Muscle layer of duodenum (tissue), 2 donors: ENCODE data around the gene ETS1.

Experiments
- H3K27ac ChIP-seq: one replicate; pipeline ENCODE4 v1.7.0; 2013; ENCODE audit warnings: mild to moderate bottlenecking, low read length
- H3K27me3 ChIP-seq: one replicate; pipeline ENCODE4 v1.7.0; 2013; ENCODE audit warnings: low read depth, mild to moderate bottlenecking, control low read depth, low read length
- H3K36me3 ChIP-seq, 2 donors: one replicate each; pipeline ENCODE4 v1.7.0; 2013; ENCODE audit warnings: low read length in 2 of 2, control low read depth in 1 of 2, mild to moderate bottlenecking in 1 of 2; ENCODE audit not compliant: insufficient read depth in 2 of 2, control insufficient read depth in 1 of 2
- H3K4me1 ChIP-seq, 2 donors: one replicate each; pipeline ENCODE4 v1.7.0; 2013; ENCODE audit warnings: low read length in 2 of 2, mild to moderate bottlenecking in 2 of 2, control low read depth in 1 of 2, moderate library complexity in 1 of 2; ENCODE audit not compliant: insufficient read depth in 2 of 2, control insufficient read depth in 1 of 2
- H3K4me3 ChIP-seq, 2 donors: one replicate each; pipeline ENCODE4 v1.7.0; 2013; ENCODE audit warnings: low read length in 2 of 2, low read depth in 1 of 2, mild to moderate bottlenecking in 1 of 2
- H3K9me3 ChIP-seq, 2 donors: one replicate each; pipeline ENCODE4 v1.7.0; 2013; ENCODE audit warnings: low read length in 2 of 2, control low read depth in 1 of 2, mild to moderate bottlenecking in 1 of 2; ENCODE audit not compliant: control insufficient read depth in 1 of 2
- donor health status: healthy.

Gene ETS1

GRCh38 chr11:128494418-128495332, 92.7 kb downstream of the ETS1 start:
- peaks cover 10 to 48% of the 10 kb centered on the region in 2 donors for H3K4me1 ChIP-seq
- H3K27ac ChIP-seq: no peak overlapping the region

DNA sequence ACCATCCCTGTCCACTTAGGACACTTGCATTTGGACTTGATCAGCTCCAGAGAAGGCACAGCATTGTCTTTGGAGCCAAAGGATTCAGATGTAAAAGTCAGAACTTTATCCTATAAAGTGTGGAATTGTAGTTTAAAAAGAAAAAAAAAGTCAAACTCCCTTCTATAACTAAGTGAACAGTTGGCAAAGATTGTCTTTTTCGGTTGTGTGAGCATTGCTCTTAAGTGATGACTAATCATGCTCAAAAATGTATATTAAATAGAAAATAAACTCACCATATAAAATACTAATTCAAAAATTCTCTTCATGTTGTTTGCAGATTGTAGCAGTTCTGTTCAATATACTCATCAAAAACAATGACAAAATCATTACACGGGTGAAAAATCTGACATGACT, 93.8 kb downstream of the ETS1 start:
- H3K27ac ChIP-seq: no peak overlapping the region
- no peak overlapping the region for H3K4me3 ChIP-seq
- peaks cover 16 to 26% of the 10 kb centered on the region in 2 donors for H3K36me3 ChIP-seq
- peaks cover 10 to 42% of the 10 kb centered on the region in 2 donors for H3K4me1 ChIP-seq
- no peaks in the 10 kb centered on the region for H3K27me3 ChIP-seq
- no peaks in the 10 kb centered on the region for H3K9me3 ChIP-seq

More at GRCh38 chr11:128494418-128495332, 92.7 kb downstream of the ETS1 start:
- Histone ChIP-seq H3K36me3 (peaks cover 6 to 18% of the 10 kb centered on the region in 2 donors), H3K4me3 (no peak overlapping the region), H3K27me3 (no peaks in the 10 kb centered on the region), H3K9me3 (no peaks in the 10 kb centered on the region)

- no peak overlapping the region for H3K4me3 ChIP-seq
- no peaks in the 10 kb centered on the region for H3K9me3 ChIP-seq
- no peaks in the 10 kb centered on the region for H3K27me3 ChIP-seq
- H3K36me3 ChIP-seq: peaks cover 16 to 29% of the 10 kb centered on the region in 2 donors
- H3K27ac ChIP-seq: no peak overlapping the region
- H3K4me1 ChIP-seq: peaks cover 10 to 42% of the 10 kb centered on the region in 2 donors
Measured at GRCh38 chr11:128492903-128493569, 94.3 kb downstream of the ETS1 start.

DNA sequence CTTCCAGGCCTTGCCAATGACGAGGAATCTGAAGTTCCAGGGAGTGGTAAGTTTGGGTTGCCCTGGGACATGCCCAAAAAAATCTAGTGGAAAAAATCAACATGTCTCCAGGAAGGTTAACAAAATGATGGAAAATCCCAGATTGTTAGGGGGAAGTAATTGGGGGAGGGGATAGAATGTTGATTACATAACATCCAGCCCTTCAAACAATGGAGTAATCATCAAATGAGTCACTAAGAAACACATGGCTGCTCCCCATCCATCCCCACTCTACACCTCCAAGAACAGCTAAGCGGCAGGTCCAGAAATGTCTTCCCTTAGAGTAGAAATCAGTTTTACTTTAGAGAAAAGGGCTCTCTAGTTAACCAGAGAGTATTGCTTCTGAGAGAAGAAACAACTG, 94.9 kb downstream of the ETS1 start:
- H3K4me3 ChIP-seq: no peak overlapping the region
- no peak overlapping the region for H3K27ac ChIP-seq
- no peaks in the 10 kb centered on the region for H3K9me3 ChIP-seq
- H3K36me3 ChIP-seq: peaks cover 16 to 27% of the 10 kb centered on the region in 2 donors
- no peaks in the 10 kb centered on the region for H3K27me3 ChIP-seq
- peaks cover 6 to 37% of the 10 kb centered on the region in 2 donors for H3K4me1 ChIP-seq

DNA sequence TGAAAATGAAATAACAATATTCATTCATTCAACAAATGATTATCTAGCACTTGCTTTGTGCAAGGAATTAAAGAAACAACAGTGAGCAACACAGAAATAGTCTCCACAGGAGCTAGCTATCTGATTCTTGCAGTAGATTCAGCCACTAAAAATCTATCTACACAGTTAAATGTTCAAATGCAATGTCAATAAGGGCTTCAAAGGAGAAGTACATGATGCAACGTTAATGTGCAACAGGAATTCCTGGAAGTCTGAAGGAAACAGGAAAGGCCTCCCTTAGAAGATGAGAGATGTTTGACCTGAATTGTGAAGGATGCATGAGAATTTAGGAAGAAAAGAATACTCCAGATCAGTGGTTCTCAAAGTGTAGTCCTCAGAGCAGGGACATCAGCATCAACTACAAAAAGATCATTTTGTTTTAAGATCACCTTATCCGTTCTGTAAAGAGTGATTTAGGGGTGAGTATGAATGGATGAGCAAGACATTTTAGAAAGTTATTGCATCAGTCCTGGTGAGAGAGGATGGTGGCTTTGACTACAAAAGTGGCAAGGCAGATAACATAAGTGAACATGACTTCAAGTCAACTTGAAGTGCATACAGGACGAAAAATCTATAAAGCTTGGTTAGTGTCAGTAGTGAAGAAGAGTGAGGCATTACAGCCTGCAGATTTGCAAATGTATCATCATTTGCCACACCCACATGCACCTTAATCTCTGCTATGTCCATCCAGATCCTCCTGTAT, 96.0 kb downstream of the ETS1 start:
- Histone ChIP-seq H3K36me3 (peaks cover 21 to 22% of the 10 kb centered on the region in 2 donors), H3K27ac (no peak overlapping the region), H3K4me3 (no peak overlapping the region), H3K9me3 (no peaks in the 10 kb centered on the region), H3K27me3 (no peaks in the 10 kb centered on the region), H3K4me1 (peaks cover 0 to 26% of the 10 kb centered on the region in 2 donors)

DNA sequence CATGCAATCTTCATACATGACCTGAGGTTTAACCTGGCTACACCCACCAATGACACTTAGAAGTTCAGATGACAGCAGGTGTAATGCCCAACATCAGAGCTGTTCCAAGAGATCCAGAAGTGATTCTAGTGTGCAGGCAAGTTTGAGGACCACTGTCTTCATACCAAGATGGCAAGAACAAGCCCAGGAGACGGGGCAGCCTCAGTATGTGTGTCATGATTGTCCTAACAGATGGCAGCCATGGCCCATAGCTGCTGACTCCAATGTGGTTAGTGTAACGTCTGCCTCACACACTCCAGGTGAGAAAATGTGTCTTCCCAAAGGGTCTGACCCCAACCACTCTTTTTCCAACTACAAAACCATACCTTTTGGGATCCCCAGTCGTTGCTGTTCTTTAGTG, 97.3 kb downstream of the ETS1 start:
- no peak overlapping the region for H3K27ac ChIP-seq
- no peaks in the 10 kb centered on the region for H3K9me3 ChIP-seq
- peaks cover 0 to 21% of the 10 kb centered on the region in 2 donors for H3K4me1 ChIP-seq
- H3K36me3 ChIP-seq: peaks cover 32 to 33% of the 10 kb centered on the region in 2 donors
- H3K4me3 ChIP-seq: no peak overlapping the region
- no peaks in the 10 kb centered on the region for H3K27me3 ChIP-seq

- H3K4me3 ChIP-seq: no peak overlapping the region
- no peaks in the 10 kb centered on the region for H3K9me3 ChIP-seq
- peaks cover 0 to 21% of the 10 kb centered on the region in 2 donors for H3K4me1 ChIP-seq
- H3K27ac ChIP-seq: no peak overlapping the region
- peaks cover 46 to 47% of the 10 kb centered on the region in 2 donors for H3K36me3 ChIP-seq
- no peaks in the 10 kb centered on the region for H3K27me3 ChIP-seq
Measured at GRCh38 chr11:128488471-128488870, 98.9 kb downstream of the ETS1 start.

- H3K9me3 ChIP-seq: no peaks in the 10 kb centered on the region
- H3K27ac ChIP-seq: no peak overlapping the region
- H3K27me3 ChIP-seq: no peaks in the 10 kb centered on the region
- H3K4me1 ChIP-seq: peaks cover 0 to 21% of the 10 kb centered on the region in 2 donors
- H3K4me3 ChIP-seq: no peak overlapping the region
- peaks cover 46 to 52% of the 10 kb centered on the region in 2 donors for H3K36me3 ChIP-seq
Measured at GRCh38 chr11:128487978-128488377, 99.4 kb downstream of the ETS1 start.

DNA sequence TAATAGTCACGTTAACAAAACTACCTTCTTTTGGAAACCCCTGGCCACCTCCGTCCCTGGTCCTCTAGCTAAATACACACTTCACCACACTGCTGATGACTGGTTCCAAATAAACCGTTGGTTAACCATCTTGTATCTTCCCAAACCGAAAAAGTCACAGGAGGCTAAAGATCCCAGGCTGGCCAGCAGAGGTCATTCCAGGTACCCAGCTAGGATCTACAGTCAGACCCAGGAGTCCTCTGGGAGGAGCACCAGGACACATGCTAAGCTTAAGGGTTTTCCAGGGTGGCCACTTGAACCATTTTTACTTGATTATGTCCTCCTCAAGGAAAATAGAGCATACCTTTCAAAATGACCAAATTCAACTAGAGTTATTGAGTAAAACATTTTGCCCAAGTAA, 103.2 kb downstream of the ETS1 start:
- Histone ChIP-seq H3K9me3 (no peaks in the 10 kb centered on the region), H3K27ac (no peak overlapping the region), H3K36me3 (peaks cover 43 to 64% of the 10 kb centered on the region in 2 donors), H3K27me3 (no peaks in the 10 kb centered on the region), H3K4me3 (no peak overlapping the region), H3K4me1 (peaks cover 0 to 23% of the 10 kb centered on the region in 2 donors)

GRCh38 chr11:128483211-128483788, 104.1 kb downstream of the ETS1 start:
- Histone ChIP-seq H3K9me3 (no peaks in the 10 kb centered on the region), H3K27me3 (no peaks in the 10 kb centered on the region), H3K4me1 (peaks cover 0 to 28% of the 10 kb centered on the region in 2 donors), H3K4me3 (no peak overlapping the region), H3K36me3 (peaks cover 39 to 61% of the 10 kb centered on the region in 2 donors), H3K27ac (no peak overlapping the region)
